Keratinocyte (primary cell): ENCODE data around the gene UBE2J2. TPM values are rescaled to one million over a fixed set of nuclear protein-coding genes. Genes with fewer than 3 reads are reported as not detected.

Source experiments
- DNase-seq: peaks from one replicate; pipeline ENCODE4 v3.0.0-alpha.2; 2011; ENCODE audit warnings: low read depth, missing footprints, low spot score
- FAIRE-seq: peaks from 2 replicates; lab custom pipeline; 2011; peaks lifted over from hg19 to GRCh38; lab: Jason Lieb, UNC
- H2AFZ ChIP-seq: 2 replicates; pipeline ENCODE4 v1.6.0; 2012; ENCODE audit warnings: low read length, control low read depth, inconsistent platforms; ENCODE audit not compliant: control insufficient read depth
- H3K27ac ChIP-seq: 2 replicates; pipeline ENCODE4 v1.5.1; 2011; ENCODE audit warnings: low read length; ENCODE audit not compliant: control insufficient read depth, insufficient read depth
- H3K27me3 ChIP-seq: 3 replicates; pipeline ENCODE4 v1.6.0; 2011; ENCODE audit warnings: low read length; ENCODE audit not compliant: control insufficient read depth, insufficient read depth; ENCODE audit errors: extremely low read depth
- H3K36me3 ChIP-seq, 2 experiments: 2 replicates in 1 of 2; 3 replicates in 1 of 2; pipeline ENCODE4 v1.5.1; 2011; ENCODE audit warnings: low read length in 2 of 2, mild to moderate bottlenecking in 1 of 2; ENCODE audit not compliant: control insufficient read depth in 2 of 2, insufficient read depth in 2 of 2; ENCODE audit errors: extremely low read depth in 1 of 2
- H3K4me1 ChIP-seq: 3 replicates; pipeline ENCODE4 v1.5.1; 2011; ENCODE audit warnings: low read length; ENCODE audit not compliant: control insufficient read depth, insufficient read depth; ENCODE audit errors: extremely low read depth
- H3K4me2 ChIP-seq: 3 replicates; pipeline ENCODE4 v1.6.0; 2011; ENCODE audit warnings: low read depth, low read length; ENCODE audit not compliant: control insufficient read depth, insufficient read depth; ENCODE audit errors: extremely low read depth
- H3K4me3 ChIP-seq, 3 experiments: fragments of 200-600 bp in 1 of 3; sonication (generic) in 1 of 3; 2 replicates in 2 of 3; 3 replicates in 1 of 3; pipeline ENCODE4 v1.5.1; 2011 to 2016; ENCODE audit warnings: low read length in 3 of 3, mild to moderate bottlenecking in 3 of 3, control low read depth in 2 of 3, inconsistent platforms in 1 of 3, low read depth in 1 of 3, mixed read lengths in 1 of 3, mixed run types in 1 of 3, moderate library complexity in 1 of 3; ENCODE audit not compliant: control insufficient read depth in 2 of 3, insufficient read depth in 2 of 3; ENCODE audit errors: extremely low read depth in 1 of 3
- H3K79me2 ChIP-seq: 2 replicates; pipeline ENCODE4 v1.6.0; 2012; ENCODE audit warnings: low read length; ENCODE audit not compliant: control insufficient read depth, insufficient read depth
- H3K9ac ChIP-seq: 3 replicates; pipeline ENCODE4 v1.6.0; 2011; ENCODE audit warnings: low read length; ENCODE audit not compliant: control insufficient read depth, insufficient read depth; ENCODE audit errors: extremely low read depth
- H3K9me1 ChIP-seq: 3 replicates; pipeline ENCODE4 v1.6.0; 2011; ENCODE audit warnings: low read length; ENCODE audit not compliant: control insufficient read depth, insufficient read depth; ENCODE audit errors: extremely low read depth
- H3K9me3 ChIP-seq: 2 replicates; pipeline ENCODE4 v1.5.1; 2012; ENCODE audit warnings: low read depth, low read length; ENCODE audit not compliant: control insufficient read depth
- H4K20me1 ChIP-seq: 3 replicates; pipeline ENCODE4 v1.6.0; 2011; ENCODE audit warnings: low read length; ENCODE audit not compliant: control insufficient read depth, insufficient read depth; ENCODE audit errors: extremely low read depth
- EZH2 ChIP-seq: IDR thresholded peaks from one replicate; pipeline ENCODE4 v1.6.1; 2012; ENCODE audit warnings: inconsistent platforms, mild to moderate bottlenecking, low read length, moderate library complexity
- dilution Hi-C: fragments of 300-500 bp; cut with MboI; formaldehyde crosslinking; loops from one replicate; pipeline ENCODE4 v1.7.0; 2020; ENCODE audit warnings: low sequenced_read_pairs; ENCODE audit not compliant: extremely low pct_ligation_motif_present
- polyA plus RNA-seq, 5 experiments: library from polyadenylated mRNA; depleted of rRNA in 3 of 5; stranded (reverse) in 3 of 5; stranded (forward) in 1 of 5; unstranded in 1 of 5; fragments of >200 nt; gene quantifications; 1 replicate in 1 of 5; 2 replicates in 3 of 5; 3 replicates in 1 of 5; pipeline versions ENCODE4 v1.2.1 to v1.2.3, GENCODE V29; 2011 to 2012; ENCODE audit warnings: missing spikeins in 2 of 5, low read depth in 1 of 5, low replicate concordance in 1 of 5
- TF ChIP-seq, protein P1 (sequence below), 3 experiments: IDR thresholded peaks in 1 of 3; conservative IDR thresholded peaks in 1 of 3; optimal IDR thresholded peaks in 1 of 3; 2 replicates in 2 of 3; 3 replicates in 1 of 3; pipeline versions ENCODE3 to v1.5.1; 2011; ENCODE audit warnings: low read length in 3 of 3, mild to moderate bottlenecking in 3 of 3, moderate library complexity in 2 of 3, control low read depth in 1 of 3, inconsistent platforms in 1 of 3; ENCODE audit not compliant: insufficient read depth in 2 of 3; ENCODE audit errors: extremely low read depth in 1 of 3

The UBE2J2 gene
- polyA plus RNA-seq, 1 donor (not counting 4 experiments of a cell fraction or from before 2014, with no cell fraction given), result 27.0 TPM

GRCh38 chr1:1306070-1306660, 32.5 kb upstream of the UBE2J2 start:
- Histone ChIP-seq H3K9ac (peak overlapping the region; percentile 68), H4K20me1 (peaks cover 3% of the 10 kb centered on the region), H3K9me1 (no peaks in the 10 kb centered on the region), H3K27ac (peak overlapping the region; percentile 91), H3K4me3 (peak overlapping the region; percentile 76 to 87 (median 78)), H3K4me2 (peak overlapping the region; percentile 71), H3K4me1 (peaks cover 60% of the 10 kb centered on the region), H3K79me2 (peaks cover 24% of the 10 kb centered on the region), H3K36me3 (peaks cover 7% of the 10 kb centered on the region in 2 experiments), H2AFZ (no peak overlapping the region), H3K27me3 (no peaks in the 10 kb centered on the region), H3K9me3 (no peaks in the 10 kb centered on the region)
- no peak for DNase-seq
- FAIRE-seq, result no peak
- dilution Hi-C loops, result no loop called here
- TF ChIP-seq EZH2, result no peak
- TF ChIP-seq, protein P1, sequence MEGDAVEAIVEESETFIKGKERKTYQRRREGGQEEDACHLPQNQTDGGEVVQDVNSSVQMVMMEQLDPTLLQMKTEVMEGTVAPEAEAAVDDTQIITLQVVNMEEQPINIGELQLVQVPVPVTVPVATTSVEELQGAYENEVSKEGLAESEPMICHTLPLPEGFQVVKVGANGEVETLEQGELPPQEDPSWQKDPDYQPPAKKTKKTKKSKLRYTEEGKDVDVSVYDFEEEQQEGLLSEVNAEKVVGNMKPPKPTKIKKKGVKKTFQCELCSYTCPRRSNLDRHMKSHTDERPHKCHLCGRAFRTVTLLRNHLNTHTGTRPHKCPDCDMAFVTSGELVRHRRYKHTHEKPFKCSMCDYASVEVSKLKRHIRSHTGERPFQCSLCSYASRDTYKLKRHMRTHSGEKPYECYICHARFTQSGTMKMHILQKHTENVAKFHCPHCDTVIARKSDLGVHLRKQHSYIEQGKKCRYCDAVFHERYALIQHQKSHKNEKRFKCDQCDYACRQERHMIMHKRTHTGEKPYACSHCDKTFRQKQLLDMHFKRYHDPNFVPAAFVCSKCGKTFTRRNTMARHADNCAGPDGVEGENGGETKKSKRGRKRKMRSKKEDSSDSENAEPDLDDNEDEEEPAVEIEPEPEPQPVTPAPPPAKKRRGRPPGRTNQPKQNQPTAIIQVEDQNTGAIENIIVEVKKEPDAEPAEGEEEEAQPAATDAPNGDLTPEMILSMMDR (optimal IDR thresholded peaks at IDR 0.05 in 1 of 3, IDR thresholded peaks at IDR 0.05 in 1 of 3, conservative IDR thresholded peaks at IDR 0.05 in 1 of 3; ENCODE audit: extremely low read depth in 1 of 3, insufficient read depth in 2 of 3, low read length in 3 of 3), result peak in 2 of 3 experiments; percentile 12 to 20

DNA sequence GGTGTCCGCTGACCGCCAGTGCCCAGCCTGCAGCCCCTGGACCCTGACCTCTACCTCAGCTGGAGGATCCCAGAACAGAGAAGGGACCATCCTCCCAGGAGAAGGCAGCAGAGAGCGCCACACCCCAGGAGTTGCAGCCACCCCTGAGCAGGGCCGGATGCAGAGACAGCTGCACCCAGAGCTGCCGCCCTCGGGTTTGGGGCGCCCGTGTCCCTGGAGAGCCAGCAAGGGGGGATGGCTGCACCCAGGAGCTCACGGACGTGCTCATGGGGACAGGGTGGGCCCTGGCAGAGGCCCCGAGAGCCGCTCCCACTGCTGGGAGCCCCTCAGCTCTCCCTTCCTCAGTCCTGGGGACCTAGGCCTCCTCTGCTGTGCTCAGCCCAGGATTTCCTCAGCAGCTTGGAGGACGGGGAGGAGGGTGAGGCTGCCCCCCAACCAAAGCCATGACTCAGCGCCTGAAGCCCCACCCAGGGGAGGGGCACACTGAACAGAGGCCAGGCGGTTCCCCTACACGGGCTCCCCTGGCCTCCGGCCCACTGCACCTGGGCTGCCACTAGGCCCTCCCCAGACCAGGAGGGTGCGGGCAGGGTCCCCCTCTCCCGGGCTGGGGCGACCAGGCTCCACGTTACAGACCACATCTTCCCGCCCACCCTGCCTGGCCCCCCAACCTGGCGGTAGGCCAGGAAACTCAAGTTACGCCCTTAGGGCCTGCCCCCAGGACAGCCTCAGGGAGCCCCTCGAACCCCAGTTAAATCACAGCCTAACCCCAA, 31.8 kb upstream of the UBE2J2 start:
- Histone ChIP-seq H3K4me3 (peak overlapping the region; percentile 53 to 76 (median 54)), H3K9me1 (no peaks in the 10 kb centered on the region), H3K36me3 (peaks cover 3 to 4% of the 10 kb centered on the region in 2 experiments), H3K79me2 (peaks cover 24% of the 10 kb centered on the region), H3K27me3 (no peaks in the 10 kb centered on the region), H3K9ac (peak overlapping the region; percentile 68), H4K20me1 (peaks cover 3% of the 10 kb centered on the region), H3K4me1 (peaks cover 60% of the 10 kb centered on the region), H3K9me3 (no peaks in the 10 kb centered on the region), H3K27ac (peak overlapping the region; percentile 91), H2AFZ (no peak overlapping the region), H3K4me2 (peak overlapping the region; percentile 71)
- dilution Hi-C loops, result no loop called here
- FAIRE-seq (peak; percentile 84), DNase-seq (no peak)
- TF ChIP-seq, protein P1 (optimal IDR thresholded peaks at IDR 0.05 in 1 of 3, IDR thresholded peaks at IDR 0.05 in 1 of 3, conservative IDR thresholded peaks at IDR 0.05 in 1 of 3; ENCODE audit: extremely low read depth in 1 of 3, insufficient read depth in 2 of 3, low read length in 3 of 3), result peak in 1 of 3 experiments; percentile 20
- TF ChIP-seq EZH2, result no peak
